AG04450 (cell line): ENCODE data around the gene LY86. TPM values are rescaled to one million over a fixed set of nuclear protein-coding genes. Genes with fewer than 3 reads are reported as not detected.

ENCODE experiments used
- CTCF ChIA-PET: fragments of 300-600, 350-600 bp; formaldehyde crosslinking; extraction: SDS; loops from one replicate; lab custom pipeline; 2022; ENCODE audit warnings: antibody characterized with exemption, inconsistent platforms; lab: Charles Lee
- POLR2A ChIA-PET: fragments of 350-600 bp; formaldehyde crosslinking; extraction: SDS; loops from one replicate; lab custom pipeline; 2021; ENCODE audit warnings: antibody characterized with exemption, inconsistent platforms; lab: Yijun Ruan, JAX
- DNase-seq: peaks from one replicate; pipeline ENCODE4 v3.0.0-alpha.2; 2011; ENCODE audit warnings: low read depth, low spot score
- H3K27ac ChIP-seq: one replicate; pipeline ENCODE4 v1.5.1; 2012; ENCODE audit warnings: low read depth, low read length, control low read depth
- H3K27me3 ChIP-seq: one replicate; pipeline ENCODE4 v1.6.0; 2012; ENCODE audit warnings: low read length; ENCODE audit not compliant: control insufficient read depth, insufficient read depth
- H3K4me3 ChIP-seq: 2 replicates; pipeline ENCODE4 v1.5.1; 2011; ENCODE audit warnings: mild to moderate bottlenecking, low read depth, low read length, control low read depth
- H3K9me3 ChIP-seq: 2 replicates; pipeline ENCODE4 v1.5.1; 2012; ENCODE audit warnings: low read length; ENCODE audit not compliant: control insufficient read depth, insufficient read depth
- polyA plus RNA-seq: library from polyadenylated mRNA; depleted of rRNA; stranded (reverse); fragments of >200 nt; gene quantifications from 2 replicates; pipeline ENCODE4 v1.2.3, GENCODE V29; 2011
- TF ChIP-seq, protein P1 (sequence below): IDR thresholded peaks from 2 replicates; pipeline ENCODE4 v1.5.1; 2011; ENCODE audit warnings: low read depth, low read length, control low read depth, inconsistent platforms

LY86 gene
- polyA plus RNA-seq, 1 experiment: not detected

- no peak overlapping the region for H3K4me3 ChIP-seq
- POLR2A ChIA-PET: no interaction called here
- CTCF ChIA-PET: no interaction called here
- no peak overlapping the region for H3K27ac ChIP-seq
- DNase-seq: no peak
- no peaks in the 10 kb centered on the region for H3K9me3 ChIP-seq
- H3K27me3 ChIP-seq: no peaks in the 10 kb centered on the region
- TF ChIP-seq, protein P1, sequence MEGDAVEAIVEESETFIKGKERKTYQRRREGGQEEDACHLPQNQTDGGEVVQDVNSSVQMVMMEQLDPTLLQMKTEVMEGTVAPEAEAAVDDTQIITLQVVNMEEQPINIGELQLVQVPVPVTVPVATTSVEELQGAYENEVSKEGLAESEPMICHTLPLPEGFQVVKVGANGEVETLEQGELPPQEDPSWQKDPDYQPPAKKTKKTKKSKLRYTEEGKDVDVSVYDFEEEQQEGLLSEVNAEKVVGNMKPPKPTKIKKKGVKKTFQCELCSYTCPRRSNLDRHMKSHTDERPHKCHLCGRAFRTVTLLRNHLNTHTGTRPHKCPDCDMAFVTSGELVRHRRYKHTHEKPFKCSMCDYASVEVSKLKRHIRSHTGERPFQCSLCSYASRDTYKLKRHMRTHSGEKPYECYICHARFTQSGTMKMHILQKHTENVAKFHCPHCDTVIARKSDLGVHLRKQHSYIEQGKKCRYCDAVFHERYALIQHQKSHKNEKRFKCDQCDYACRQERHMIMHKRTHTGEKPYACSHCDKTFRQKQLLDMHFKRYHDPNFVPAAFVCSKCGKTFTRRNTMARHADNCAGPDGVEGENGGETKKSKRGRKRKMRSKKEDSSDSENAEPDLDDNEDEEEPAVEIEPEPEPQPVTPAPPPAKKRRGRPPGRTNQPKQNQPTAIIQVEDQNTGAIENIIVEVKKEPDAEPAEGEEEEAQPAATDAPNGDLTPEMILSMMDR: no peak
These were observed 56.9 kb downstream of the LY86 start for GRCh38 chr6:6645261-6645917.

DNA sequence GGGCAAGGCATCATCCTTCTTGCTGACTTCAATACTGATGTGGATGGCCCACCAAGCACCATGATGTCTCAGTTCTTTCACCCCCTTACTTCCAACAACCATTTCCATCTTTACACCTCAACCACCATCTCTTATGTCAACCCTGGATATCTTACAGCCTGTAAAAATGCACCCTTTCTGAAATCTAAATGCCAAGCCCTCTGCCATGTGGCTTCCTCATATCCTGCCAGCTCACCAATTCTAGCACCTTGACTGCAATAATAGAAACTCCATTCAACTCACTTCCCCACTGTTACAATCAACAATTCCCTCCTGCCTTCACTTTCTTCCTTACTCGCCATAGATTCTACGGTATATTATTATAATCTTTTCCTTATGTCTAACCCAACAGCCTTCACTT is 57.9 kb downstream of the LY86 start:
- H3K4me3 ChIP-seq: no peak overlapping the region
- ChIA-PET POLR2A (no interaction called here), CTCF (no interaction called here)
- no peaks in the 10 kb centered on the region for H3K27me3 ChIP-seq
- DNase-seq: no peak
- H3K27ac ChIP-seq: no peak overlapping the region
- H3K9me3 ChIP-seq: no peaks in the 10 kb centered on the region
- TF ChIP-seq, protein P1: no peak

DNA sequence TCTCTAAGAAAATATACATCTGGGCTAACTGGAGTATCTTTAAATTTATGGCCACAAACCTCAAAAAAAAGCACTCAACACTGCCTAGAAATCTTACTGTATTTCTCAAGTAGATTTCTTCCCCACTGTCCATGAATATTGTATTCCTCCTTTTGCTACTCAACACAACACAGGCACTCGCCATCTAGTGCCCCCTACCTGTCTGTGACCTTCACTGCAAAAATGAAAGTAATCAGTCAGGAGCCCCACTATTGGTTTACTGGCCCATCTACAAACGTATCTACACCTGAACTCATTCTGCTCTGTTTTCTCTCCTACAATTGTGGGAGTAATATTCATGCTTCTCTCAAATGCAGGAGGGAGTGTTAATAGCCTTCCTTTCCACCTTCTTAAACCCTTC is 58.3 kb downstream of the LY86 start:
- Histone ChIP-seq H3K27me3 (no peaks in the 10 kb centered on the region), H3K4me3 (no peak overlapping the region), H3K9me3 (no peaks in the 10 kb centered on the region), H3K27ac (no peak overlapping the region)
- POLR2A ChIA-PET: no interaction called here
- CTCF ChIA-PET: no interaction called here
- no peak for DNase-seq
- TF ChIP-seq, protein P1: no peak

DNA sequence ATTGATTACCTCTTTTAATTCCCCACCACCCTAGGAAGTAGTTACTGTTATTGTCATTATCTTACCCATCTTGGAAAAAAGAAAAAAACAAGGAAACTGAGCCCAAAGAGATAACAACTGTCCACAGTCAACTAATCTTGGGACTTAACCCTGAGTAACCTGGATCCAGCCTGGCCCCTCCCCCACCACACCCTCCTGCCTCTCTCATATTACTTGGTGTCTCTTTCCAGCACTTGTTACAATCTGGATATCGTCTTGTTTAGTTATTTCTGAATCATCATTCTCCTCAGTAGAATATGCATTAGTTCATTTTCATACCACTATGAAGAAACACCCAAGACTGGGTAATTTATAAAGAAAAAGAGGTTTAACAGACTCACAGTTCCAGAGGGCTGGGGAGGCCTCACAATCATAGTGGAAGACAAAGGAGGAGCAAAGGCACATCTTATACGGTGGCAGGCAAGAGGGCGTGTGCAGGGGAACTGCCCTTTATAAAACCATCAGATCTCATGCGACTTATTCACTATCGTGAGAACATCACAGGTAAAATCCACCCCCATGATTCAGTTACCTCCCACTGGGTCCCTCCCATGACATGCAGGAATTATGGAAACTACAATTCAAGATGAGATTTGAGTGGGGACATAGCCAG is 60.3 kb downstream of the LY86 start:
- H3K9me3 ChIP-seq: no peaks in the 10 kb centered on the region
- no peak overlapping the region for H3K4me3 ChIP-seq
- no peak overlapping the region for H3K27ac ChIP-seq
- TF ChIP-seq, protein P1: no peak
- CTCF ChIA-PET: no interaction called here
- no peak for DNase-seq
- no peaks in the 10 kb centered on the region for H3K27me3 ChIP-seq
- POLR2A ChIA-PET: no interaction called here

GRCh38 chr6:6649824-6650349 is 61.4 kb downstream of the LY86 start:
- Histone ChIP-seq H3K27me3 (no peaks in the 10 kb centered on the region), H3K9me3 (no peaks in the 10 kb centered on the region), H3K27ac (no peak overlapping the region), H3K4me3 (no peak overlapping the region)
- DNase-seq: no peak
- POLR2A ChIA-PET: no interaction called here
- CTCF ChIA-PET: no interaction called here
- TF ChIP-seq, protein P1: no peak
